MCF 10A (cell line): ENCODE results near the gene CA6. TPM values are rescaled to one million over a fixed set of nuclear protein-coding genes. Genes with fewer than 3 reads are reported as not detected.

Experiments
- BruUV-seq: library from RNA; stranded (reverse); fragments of 400-500 nt; replicated peaks from 2 replicates; lab custom pipeline; 2021; lab: Mats Ljungman, UMichigan
- CTCF ChIA-PET: fragments of 300-600 bp; sonication (Branson Sonifier 250); formaldehyde crosslinking; extraction: SDS; loops from one replicate; lab custom pipeline; 2021; ENCODE audit warnings: antibody characterized with exemption, inconsistent platforms; lab: Yijun Ruan, JAX
- POLR2A ChIA-PET: fragments of 300-600, 350-650 bp; sonication (Branson Sonifier 250); formaldehyde crosslinking; extraction: SDS; loops from one replicate; lab custom pipeline; 2020; ENCODE audit warnings: antibody characterized with exemption, inconsistent platforms; lab: Yijun Ruan, JAX
- DNase-seq: peaks from one replicate; pipeline ENCODE4 v3.0.0-alpha.2; 2018; ENCODE audit not compliant: unreplicated experiment
- H3K27ac Mint-ChIP-seq: one replicate; pipeline ENCODE4 v1.8.0; 2022; ENCODE audit warnings: mild to moderate bottlenecking, low read depth, mixed read lengths; ENCODE audit not compliant: unreplicated experiment
- H3K27me3 Mint-ChIP-seq: one replicate; pipeline ENCODE4 v1.8.0; 2022; ENCODE audit warnings: mixed read lengths; ENCODE audit not compliant: insufficient read depth, unreplicated experiment
- H3K36me3 Mint-ChIP-seq: one replicate; pipeline ENCODE4 v1.8.0; 2022; ENCODE audit warnings: mild to moderate bottlenecking, moderate library complexity, mixed read lengths; ENCODE audit not compliant: insufficient read depth, unreplicated experiment
- H3K4me1 Mint-ChIP-seq: one replicate; pipeline ENCODE4 v1.8.0; 2022; ENCODE audit warnings: mixed read lengths; ENCODE audit not compliant: insufficient read depth, unreplicated experiment
- H3K4me3 Mint-ChIP-seq: one replicate; pipeline ENCODE4 v1.8.0; 2022; ENCODE audit warnings: mild to moderate bottlenecking, moderate library complexity, mixed read lengths; ENCODE audit not compliant: unreplicated experiment
- H3K9me3 Mint-ChIP-seq: one replicate; pipeline ENCODE4 v1.8.0; 2022; ENCODE audit warnings: mixed read lengths; ENCODE audit not compliant: unreplicated experiment
- intact Hi-C: fragments of 100-400 bp; cut with micrococcal nuclease; formaldehyde crosslinking; loops from 2 replicates; pipeline ENCODE4 v1.14.1; 2022
- total RNA-seq: library from RNA; stranded (reverse); gene quantifications from 2 replicates; pipeline ENCODE4 v1.2.3, GENCODE V29; 2022
- TF ChIP-seq, protein P1 (sequence below): fragments of 200-600 bp; IDR thresholded peaks from one replicate; pipeline ENCODE4 v1.8.0; 2022; ENCODE audit warnings: antibody characterized with exemption, mild to moderate bottlenecking; ENCODE audit not compliant: unreplicated experiment

Gene CA6
- total RNA-seq, 1 experiment from 2014 or later: not detected

DNA sequence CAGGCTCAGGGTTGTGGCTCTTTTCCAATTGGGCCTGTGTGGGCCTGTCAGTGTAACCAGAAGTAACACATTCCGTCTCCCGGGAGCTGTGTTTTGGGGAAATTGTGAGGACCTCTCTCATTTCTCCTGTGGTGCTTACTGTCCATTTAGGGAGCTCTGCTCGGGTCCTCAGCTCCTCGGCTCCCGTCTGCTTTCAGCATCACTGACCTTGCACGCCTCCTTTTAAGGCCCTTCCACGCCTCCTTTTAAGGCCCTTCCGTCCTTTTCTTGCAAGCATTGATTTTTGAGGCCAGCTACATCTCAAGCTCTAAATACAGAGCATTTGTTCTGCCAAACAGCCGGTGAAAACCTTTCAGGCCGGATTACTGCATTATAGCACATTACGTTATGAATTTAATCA, 9.7 kb downstream of the CA6 start:
- H3K36me3 Mint-ChIP-seq: peaks cover 4% of the 10 kb centered on the region
- intact Hi-C loops: no loop called here
- ChIA-PET POLR2A (interaction anchor here (0.6 to 1.6 kb wide), 3 partner anchors 16 to 1598 kb away, joined by 3 to 4 read pairs (median 3); partner anchors contain the start of gene ENO1), CTCF (interaction anchor here (0.5 to 1.2 kb wide), 4 partner anchors 32 to 614 kb away, joined by 3 to 5 read pairs (median 3); no protein-coding TSS in a partner anchor)
- BruUV-seq: no TSS peak
- no peaks in the 10 kb centered on the region for H3K27me3 Mint-ChIP-seq
- TF ChIP-seq, protein P1, sequence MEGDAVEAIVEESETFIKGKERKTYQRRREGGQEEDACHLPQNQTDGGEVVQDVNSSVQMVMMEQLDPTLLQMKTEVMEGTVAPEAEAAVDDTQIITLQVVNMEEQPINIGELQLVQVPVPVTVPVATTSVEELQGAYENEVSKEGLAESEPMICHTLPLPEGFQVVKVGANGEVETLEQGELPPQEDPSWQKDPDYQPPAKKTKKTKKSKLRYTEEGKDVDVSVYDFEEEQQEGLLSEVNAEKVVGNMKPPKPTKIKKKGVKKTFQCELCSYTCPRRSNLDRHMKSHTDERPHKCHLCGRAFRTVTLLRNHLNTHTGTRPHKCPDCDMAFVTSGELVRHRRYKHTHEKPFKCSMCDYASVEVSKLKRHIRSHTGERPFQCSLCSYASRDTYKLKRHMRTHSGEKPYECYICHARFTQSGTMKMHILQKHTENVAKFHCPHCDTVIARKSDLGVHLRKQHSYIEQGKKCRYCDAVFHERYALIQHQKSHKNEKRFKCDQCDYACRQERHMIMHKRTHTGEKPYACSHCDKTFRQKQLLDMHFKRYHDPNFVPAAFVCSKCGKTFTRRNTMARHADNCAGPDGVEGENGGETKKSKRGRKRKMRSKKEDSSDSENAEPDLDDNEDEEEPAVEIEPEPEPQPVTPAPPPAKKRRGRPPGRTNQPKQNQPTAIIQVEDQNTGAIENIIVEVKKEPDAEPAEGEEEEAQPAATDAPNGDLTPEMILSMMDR: no peak
- no peak overlapping the region for H3K27ac Mint-ChIP-seq
- peaks cover 3% of the 10 kb centered on the region for H3K9me3 Mint-ChIP-seq
- no peak overlapping the region for H3K4me3 Mint-ChIP-seq
- DNase-seq: no peak
- peaks cover 6% of the 10 kb centered on the region for H3K4me1 Mint-ChIP-seq

DNA sequence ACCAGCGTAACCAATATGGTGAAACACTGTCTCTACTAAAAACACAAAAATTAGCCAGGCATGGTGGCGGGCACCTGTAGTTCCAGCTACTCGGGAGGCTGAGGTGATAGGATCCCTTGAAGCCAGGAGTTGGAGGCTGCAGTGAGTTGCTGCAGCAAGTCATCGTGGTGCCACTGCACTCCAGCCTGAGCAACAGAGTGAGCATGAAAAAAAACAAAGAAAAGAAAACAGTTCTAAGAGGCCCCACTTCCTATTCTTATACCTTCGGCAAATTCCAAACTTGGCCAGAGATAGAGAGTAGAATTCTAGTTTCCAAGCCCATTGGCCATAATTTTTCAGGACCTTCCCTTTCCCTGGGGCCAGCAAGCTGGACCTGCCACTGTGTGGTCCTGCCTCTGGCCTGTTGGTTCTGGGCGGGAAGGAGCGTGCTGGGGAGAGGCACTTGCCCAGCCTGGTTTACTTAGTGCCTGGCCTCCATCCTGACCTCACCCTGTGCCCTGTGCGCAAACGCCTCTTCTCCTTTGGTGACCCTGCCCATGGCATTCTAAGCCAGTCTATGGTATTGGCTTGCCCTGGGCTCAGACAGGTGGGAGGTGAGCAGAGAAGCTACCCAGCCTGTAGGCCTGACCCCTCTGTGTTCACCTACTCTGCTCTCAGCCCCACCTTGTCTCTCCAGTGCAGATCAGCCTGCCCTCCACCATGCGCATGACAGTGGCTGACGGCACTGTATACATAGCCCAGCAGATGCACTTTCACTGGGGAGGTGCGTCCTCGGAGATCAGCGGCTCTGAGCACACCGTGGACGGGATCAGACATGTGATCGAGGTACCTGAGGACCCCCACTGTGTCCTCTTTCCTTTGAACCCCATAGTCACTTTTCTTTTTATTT, 11.0 kb downstream of the CA6 start:
- POLR2A ChIA-PET: interaction anchor here (1.6 kb wide), 1 partner anchor 78 kb away, joined by 4 read pairs; the partner anchor contains the start of gene ENO1
- BruUV-seq: no TSS peak

DNA sequence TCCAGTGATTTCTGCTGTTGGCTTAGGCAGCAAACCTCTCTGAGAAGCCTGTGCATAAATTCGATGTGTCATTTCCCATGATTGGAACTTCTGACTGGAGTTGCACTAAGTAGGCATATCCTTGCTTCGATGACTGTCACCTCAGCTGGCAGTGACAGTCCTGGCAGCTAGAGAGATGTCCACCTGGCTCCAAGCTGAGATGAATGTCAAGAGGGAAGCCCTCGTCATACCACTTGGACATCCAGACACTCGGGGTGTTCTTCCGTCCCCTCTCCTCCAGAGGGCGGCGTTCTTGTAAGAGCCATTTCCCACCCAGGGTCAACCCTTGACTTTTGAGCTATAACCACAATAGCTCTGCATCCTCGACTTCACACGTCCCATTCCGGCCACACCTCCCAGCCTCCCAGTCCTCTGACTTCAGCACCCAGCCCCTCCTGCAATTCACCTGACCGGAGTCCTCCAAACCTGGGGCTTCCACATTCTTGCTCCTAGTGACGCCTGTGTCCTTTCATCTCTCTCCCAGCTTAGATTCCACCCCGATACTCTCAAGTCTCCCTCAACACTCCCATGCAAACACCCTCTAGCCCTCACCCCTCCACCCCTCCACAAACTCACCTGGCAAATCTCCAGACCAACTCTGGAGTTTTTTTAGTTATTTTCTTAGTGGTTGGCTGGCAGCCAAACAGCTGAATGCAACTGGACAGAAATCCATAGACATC, 17.3 kb downstream of the CA6 start:
- peaks cover 6% of the 10 kb centered on the region for H3K9me3 Mint-ChIP-seq

More for the DNA sequence above, 11.0 kb downstream of the CA6 start:
- intact Hi-C loops: no loop called here
- H3K4me3 Mint-ChIP-seq: no peak overlapping the region
- H3K27me3 Mint-ChIP-seq: no peaks in the 10 kb centered on the region
- TF ChIP-seq, protein P1: no peak
- no peak for DNase-seq
- H3K36me3 Mint-ChIP-seq: peaks cover 4% of the 10 kb centered on the region
- H3K27ac Mint-ChIP-seq: no peak overlapping the region
- peaks cover 6% of the 10 kb centered on the region for H3K9me3 Mint-ChIP-seq
- CTCF ChIA-PET: interaction anchor here (0.9 to 1.2 kb wide), 2 partner anchors 31 to 38 kb away, joined by 3 read pairs; no protein-coding TSS in a partner anchor
- peaks cover 6% of the 10 kb centered on the region for H3K4me1 Mint-ChIP-seq

More for the DNA sequence above, 17.3 kb downstream of the CA6 start:
- Mint-ChIP-seq H3K27me3 (no peaks in the 10 kb centered on the region), H3K27ac (no peak overlapping the region), H3K4me3 (no peak overlapping the region), H3K4me1 (no peaks in the 10 kb centered on the region), H3K36me3 (no peaks in the 10 kb centered on the region)
- POLR2A ChIA-PET: interaction anchor here (0.7 to 1.5 kb wide), 3 partner anchors 9 to 23 kb away, joined by 3 to 6 read pairs (median 3); no protein-coding TSS in a partner anchor
- TF ChIP-seq, protein P1: peak; percentile 44
- DNase-seq: peak; percentile 81
- CTCF ChIA-PET: interaction anchor here (0.6 to 1.8 kb wide), 6 partner anchors 11 to 1852 kb away, joined by 3 to 14 read pairs (median 3); no protein-coding TSS in a partner anchor
- intact Hi-C loops: loop anchor here (1.0 kb wide), 1 partner anchor 45 kb away; no protein-coding TSS in a partner anchor
- BruUV-seq: no TSS peak
